Cardiac fibroblast (primary cell): Measurements from ENCODE around the gene GLDC.

Experiments
- DNase-seq, 2 donors: peaks; one replicate each; pipeline versions ENCODE4 v3.0.0 to v3.0.0-alpha.2; 2010; ENCODE audit warnings: low read depth in 2 of 2
- H3K4me3 ChIP-seq, 2 donors: replicated peaks in 1 of 2; 1 replicate in 1 of 2; 2 replicates in 1 of 2; pipeline ENCODE4 v1.5.1; 2011; ENCODE audit warnings: low read depth in 2 of 2, low read length in 2 of 2, mild to moderate bottlenecking in 2 of 2, moderate library complexity in 1 of 2
- CTCF ChIP-seq: IDR thresholded peaks from one replicate; pipeline ENCODE4 v1.5.1; 2011; ENCODE audit warnings: low read depth, mild to moderate bottlenecking, low read length, inconsistent platforms

The GLDC gene

GRCh38 chr9:6644346-6645104 is 1.0 kb downstream of the GLDC start:
- TF ChIP-seq CTCF = no peak
- no peak overlapping the region for H3K4me3 ChIP-seq
- no peak for DNase-seq

GRCh38 chr9:6641961-6642360 is 3.6 kb downstream of the GLDC start:
- H3K4me3 ChIP-seq = no peak overlapping the region
- no peak for DNase-seq
- TF ChIP-seq CTCF = no peak

- H3K4me3 ChIP-seq = no peak overlapping the region
- no peak for TF ChIP-seq CTCF
- no peak for DNase-seq
Measured at GRCh38 chr9:6641561-6641960, 4.0 kb downstream of the GLDC start.

GRCh38 chr9:6641056-6641455 is 4.5 kb downstream of the GLDC start:
- H3K4me3 ChIP-seq = no peak overlapping the region
- no peak for DNase-seq
- TF ChIP-seq CTCF = no peak

- no peak overlapping the region for H3K4me3 ChIP-seq
- DNase-seq = no peak
- TF ChIP-seq CTCF = no peak
Measured at GRCh38 chr9:6640268-6641051, 5.1 kb downstream of the GLDC start.

- TF ChIP-seq CTCF = no peak
- H3K4me3 ChIP-seq = no peak overlapping the region
- no peak for DNase-seq
Measured at GRCh38 chr9:6639622-6640021, 5.9 kb downstream of the GLDC start.
